NCI-H187 (cell line): ENCODE measurements around the gene PRCP.

Experiments
- DNase-seq, 2 experiments: peaks; one replicate each; lab custom pipeline; 2025; lab: John Stamatoyannopoulos, UW

The PRCP gene

DNA sequence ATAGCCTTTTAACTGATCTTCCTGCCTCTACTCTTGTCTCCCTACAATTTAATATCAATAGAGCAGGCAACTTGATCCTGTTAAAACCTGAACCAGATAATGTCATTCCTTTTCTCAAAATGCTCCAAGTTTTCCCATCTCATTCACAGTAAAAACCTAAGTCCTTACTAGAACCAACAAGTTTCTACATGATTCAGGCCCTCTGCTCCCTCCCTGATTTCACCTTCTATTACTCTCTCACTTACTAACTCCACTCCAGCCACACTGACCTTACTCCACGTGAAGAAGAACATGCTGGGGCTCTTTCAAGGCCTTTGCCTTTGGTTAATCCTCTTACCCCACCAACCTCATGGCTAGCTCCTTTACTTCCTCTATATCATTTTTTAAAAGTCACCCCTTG lies 71.1 kb downstream of the PRCP start:
- no peak for DNase-seq

DNA sequence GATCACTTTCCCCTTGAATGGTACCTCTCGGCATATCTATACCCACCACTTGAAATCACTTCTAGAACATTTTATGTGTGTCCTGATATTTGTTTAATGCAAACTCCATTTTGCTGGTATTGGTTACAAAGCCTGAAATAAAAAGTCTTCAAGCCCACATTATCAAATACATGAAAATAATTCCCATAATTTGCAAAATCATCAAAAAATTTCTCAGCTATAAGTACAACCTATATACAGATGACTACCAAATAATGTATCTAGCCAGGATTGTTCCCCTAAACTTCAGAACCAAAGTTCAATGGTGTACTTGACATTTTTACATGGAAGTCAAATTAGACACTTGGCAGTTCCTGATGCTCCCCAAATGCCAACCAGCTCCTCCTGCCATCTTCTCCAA lies 71.8 kb downstream of the PRCP start:
- no peak for DNase-seq

DNA sequence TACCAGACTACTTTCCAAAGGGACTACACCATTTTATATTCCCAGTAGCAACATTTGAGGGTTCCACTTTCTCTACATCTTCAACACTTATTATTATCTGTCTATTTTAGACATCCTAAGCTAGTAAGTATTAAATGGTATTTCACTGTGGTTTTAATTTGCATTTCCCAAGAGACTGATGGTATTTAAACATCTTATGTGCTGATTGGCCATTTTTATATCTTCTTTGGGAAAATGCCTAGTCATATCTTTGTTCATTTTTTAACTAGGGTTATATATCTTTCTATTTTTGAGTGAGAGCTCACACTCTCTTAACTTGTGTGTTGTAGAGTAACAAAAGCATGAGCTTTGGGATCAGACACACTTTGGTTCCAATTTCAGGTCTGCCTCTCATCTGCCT lies 73.7 kb downstream of the PRCP start:
- no peak for DNase-seq

- DNase-seq, result no peak
Observed at GRCh38 chr11:82823647-82824619, 76.3 kb downstream of the PRCP start.

- DNase-seq, result no peak
Observed at GRCh38 chr11:82818409-82819043, 81.7 kb downstream of the PRCP start.

DNA sequence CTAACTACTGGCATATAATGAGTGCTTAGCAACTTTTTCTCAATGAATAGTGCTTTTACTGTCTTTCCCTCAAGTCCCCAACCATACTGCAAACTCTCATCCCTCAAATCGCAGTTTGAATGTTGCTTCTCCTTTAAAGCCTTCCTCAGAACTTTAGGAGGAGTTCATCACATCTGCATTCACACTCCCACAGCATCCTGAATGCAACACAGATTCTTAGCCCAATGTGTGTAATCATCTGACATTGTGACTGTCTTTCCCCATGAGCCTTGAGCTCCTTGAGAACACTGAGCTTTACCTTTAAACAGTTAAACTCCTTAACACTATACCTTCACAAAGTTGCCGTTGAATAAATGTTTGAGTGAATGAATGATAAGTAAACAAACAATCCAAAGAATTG lies 84.8 kb downstream of the PRCP start:
- no peak for DNase-seq

- no peak for DNase-seq
Observed at GRCh38 chr11:82814379-82814778, 85.9 kb downstream of the PRCP start.

GRCh38 chr11:82811369-82811768 lies 88.9 kb downstream of the PRCP start:
- no peak for DNase-seq

DNA sequence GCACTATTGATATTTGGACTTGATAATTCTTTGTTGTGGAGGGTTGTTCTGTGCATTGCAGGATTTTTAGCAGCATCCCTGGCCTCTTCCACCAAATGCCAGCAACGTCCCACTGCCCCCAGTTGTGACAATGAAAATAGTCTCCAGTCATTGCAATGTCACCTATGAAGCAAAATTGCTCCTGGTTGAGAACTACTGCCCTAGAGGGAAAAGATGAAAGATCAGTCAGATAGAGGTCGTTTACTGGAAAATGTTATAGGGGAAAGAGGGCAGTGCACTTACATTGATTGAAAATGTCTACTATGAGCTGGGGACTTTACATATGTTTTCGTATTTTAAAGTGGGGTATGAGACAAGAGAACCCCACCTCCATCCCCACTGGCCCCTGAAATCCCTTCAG lies 89.5 kb downstream of the PRCP start:
- DNase-seq, result no peak

DNA sequence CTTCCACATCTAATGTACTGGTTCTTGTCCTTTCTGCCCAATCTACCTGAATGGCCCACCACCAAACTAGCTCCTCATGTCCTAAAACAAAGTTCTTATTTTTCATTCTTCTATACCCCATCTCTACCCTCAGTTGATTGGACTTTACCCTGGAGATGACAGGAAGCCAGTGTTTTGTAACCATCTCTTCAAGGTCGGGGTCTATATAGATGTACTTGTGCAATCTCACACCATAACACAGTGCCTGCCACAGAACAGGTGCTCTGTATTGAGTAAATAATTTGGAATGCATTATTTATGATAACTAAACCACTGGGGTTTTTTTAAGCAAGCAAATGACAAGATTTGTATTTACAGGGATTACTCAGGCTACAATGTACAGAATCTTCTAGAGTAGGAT lies 89.9 kb downstream of the PRCP start:
- no peak for DNase-seq

GRCh38 chr11:82807646-82808045 lies 92.6 kb downstream of the PRCP start:
- DNase-seq, result no peak

DNA sequence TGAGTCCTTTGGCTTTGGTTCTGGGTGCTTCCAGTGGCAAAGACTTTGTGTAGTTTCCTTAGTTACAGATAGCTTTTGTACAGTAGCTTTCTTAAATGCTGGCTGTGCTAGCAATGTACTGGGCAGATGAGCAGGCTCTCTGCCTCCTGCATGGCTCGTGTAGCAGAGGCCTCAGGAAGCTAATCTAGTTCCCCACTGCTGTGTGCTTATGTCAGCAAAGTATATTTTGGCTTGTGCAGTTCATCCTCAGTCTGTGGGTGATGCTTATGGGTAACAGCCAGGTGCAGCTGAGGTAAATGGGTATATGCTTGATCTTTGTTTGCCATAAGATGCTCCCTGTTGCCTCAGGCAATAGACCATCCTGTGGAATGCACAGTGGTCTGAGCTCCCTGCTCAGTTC lies 97.5 kb downstream of the PRCP start:
- no peak for DNase-seq

- DNase-seq, result no peak
Observed at GRCh38 chr11:82796998-82797961, 103.0 kb downstream of the PRCP start.

DNA sequence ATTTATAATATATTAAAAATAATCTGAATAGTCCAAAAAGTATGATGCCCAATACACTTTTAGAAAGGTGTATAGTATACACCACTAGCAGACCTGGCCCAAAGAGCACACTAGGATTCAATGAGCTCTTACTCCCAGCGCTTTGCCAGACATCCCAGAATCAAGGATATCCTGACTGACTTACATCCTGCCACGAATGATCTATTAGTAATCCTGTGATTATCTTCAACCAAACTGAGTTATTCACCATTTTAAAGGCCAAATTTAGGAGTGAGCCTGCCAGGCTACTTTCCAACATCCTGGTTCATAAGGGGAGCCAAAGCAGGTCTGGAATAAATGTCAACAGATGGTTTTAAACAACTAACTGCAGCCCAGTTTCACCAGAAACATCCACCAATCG lies 105.7 kb downstream of the PRCP start:
- DNase-seq, result no peak

DNA sequence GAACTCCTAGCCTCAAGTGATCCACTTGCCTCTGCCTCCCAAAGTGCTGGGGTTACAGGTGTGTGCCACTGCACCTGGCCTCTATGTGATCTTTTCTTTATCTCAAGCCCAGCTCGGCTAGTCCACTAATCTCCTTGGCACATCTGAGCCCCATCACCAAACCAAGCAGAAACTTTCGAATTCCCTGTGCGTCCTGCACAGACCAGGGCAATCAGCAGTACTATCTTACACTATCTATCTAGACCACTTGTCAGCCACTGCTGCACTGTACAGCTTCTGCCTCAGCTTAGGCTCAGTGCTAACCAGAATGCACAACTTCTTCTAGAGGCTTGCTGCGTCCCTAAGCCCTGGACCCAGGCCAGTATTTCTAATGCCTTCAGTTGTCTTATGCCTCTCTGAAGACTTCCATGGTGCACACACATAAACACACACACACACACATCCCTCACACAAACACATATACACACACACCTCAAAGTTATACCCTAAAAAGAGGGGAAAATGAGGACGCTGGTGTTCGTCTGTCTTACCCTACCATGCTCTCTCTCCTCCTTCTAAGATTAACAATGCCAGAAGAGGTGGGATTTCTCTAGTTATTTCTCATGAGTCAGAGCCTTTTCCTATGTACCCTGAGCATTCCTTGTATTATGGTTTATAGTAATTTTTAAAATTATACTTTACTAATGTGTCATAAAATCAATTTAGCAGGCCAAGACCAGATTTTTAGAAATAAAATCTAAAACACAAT lies 107.2 kb downstream of the PRCP start:
- DNase-seq, result no peak

- no peak for DNase-seq
Observed at GRCh38 chr11:82792319-82792718, 107.9 kb downstream of the PRCP start.

DNA sequence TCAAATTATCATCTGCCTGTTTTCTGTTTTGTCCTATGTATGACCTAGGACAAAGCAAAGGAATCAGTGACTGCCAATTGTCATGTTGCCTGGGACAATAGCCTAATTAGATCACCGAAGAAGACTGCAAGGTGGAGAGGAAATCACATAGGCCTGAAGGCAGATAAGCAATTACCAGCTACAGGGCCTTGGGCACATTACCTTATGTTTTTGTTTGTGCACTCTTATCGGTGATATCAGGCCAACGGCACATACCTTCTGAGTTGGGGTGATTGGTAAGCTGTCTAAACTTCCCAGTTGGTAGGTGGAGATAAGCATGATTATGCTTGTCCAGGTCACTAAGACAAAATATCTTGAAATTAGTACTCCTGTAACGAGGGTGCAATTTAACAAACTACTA lies 108.5 kb downstream of the PRCP start:
- DNase-seq, result no peak

DNA sequence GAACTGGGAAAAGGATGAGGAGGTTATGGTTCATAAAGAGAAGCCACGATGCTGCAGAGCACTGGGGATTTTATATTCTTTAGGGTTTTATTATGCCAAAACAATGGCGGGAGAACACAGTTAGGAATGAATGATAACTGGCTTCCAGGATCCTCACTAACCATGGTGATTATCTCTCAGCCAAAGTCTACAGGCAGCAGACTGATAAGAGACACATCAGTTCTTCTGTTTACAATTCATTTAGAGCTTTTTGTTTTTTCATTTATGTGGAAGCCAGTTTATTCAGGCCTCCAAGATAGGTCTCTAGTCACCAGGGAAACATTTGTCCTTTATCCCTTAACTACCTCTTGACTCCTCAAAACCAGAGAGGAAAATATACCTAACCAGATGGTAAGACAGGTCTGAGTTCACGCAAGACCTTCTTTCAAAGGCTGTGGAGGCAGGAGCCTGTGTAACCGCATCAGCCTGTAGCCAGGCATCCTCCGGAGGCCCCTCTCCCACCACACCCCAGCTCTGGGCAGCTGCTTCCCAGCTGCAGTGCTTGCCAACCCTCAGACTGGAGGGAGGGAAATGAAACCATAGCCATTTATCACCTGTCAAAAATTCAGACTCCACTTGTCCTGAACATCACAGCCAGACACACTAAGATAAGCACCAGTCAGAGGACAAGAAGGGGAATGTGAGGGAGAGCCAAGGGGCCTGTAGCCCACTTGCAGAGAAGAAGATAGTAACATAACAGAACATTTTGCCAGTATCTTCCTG lies 109.3 kb downstream of the PRCP start:
- peak; percentile 6 to 18 for DNase-seq

DNA sequence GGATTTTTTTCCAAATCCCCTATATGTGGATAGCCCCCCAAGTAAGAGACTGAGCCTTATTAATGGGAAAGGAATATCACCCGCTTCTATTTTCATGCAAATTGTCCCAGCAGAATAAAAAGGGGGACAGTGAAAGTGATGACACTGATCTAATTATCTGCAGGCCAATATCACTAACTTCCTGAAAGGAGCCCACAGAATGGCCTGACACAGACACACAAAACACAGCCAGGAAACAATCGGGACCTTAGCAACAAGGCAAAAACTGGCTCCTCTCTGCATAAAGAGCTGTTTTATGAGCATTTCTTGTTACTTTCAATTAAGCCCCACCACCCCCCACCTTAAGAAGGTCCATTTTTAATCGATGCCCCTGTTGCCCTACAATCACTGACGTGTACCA lies 112.2 kb downstream of the PRCP start:
- DNase-seq, result no peak

- DNase-seq, result no peak
Observed at GRCh38 chr11:82786836-82787235, 113.4 kb downstream of the PRCP start.

GRCh38 chr11:82786001-82786400 lies 114.2 kb downstream of the PRCP start:
- DNase-seq, result no peak
